Peyer's patch (tissue), 4 donors: Measurements from ENCODE around the gene CD63. TPM values are rescaled to one million over a fixed set of nuclear protein-coding genes. Genes with fewer than 3 reads are reported as not detected.
A peak's percentile ranks its signal among the peaks of the same experiment; 100 is the strongest.

Source experiments
- DNase-seq, 3 donors: peaks; one replicate each; pipeline ENCODE4 v3.0.0-alpha.2; 2017 to 2019
- H3K27ac ChIP-seq, 4 donors: fragments of 200-600 bp; sonication (generic); one replicate each; pipeline ENCODE4 v1.5.1; 2016 to 2019
- H3K27me3 ChIP-seq, 2 donors: fragments of 200-600 bp; sonication (generic); one replicate each; pipeline ENCODE4 v1.5.1; 2019
- H3K36me3 ChIP-seq, 3 donors: fragments of 200-600 bp; sonication (generic); one replicate each; pipeline ENCODE4 v1.5.1; 2016 to 2019
- H3K4me1 ChIP-seq, 4 donors: fragments of 200-600 bp; sonication (generic); one replicate each; pipeline ENCODE4 v1.5.1; 2016 to 2019
- H3K4me3 ChIP-seq, 4 donors: fragments of 200-600 bp; sonication (generic); 1 replicate in 3 of 4; 2 replicates in 1 of 4; pipeline ENCODE4 v1.5.1; 2016 to 2019; ENCODE audit warnings: mild to moderate bottlenecking in 1 of 4
- H3K9me3 ChIP-seq, 4 donors: fragments of 200-600 bp; sonication (generic); one replicate each; pipeline ENCODE4 v1.5.1; 2016 to 2019; ENCODE audit warnings: mild to moderate bottlenecking in 1 of 4
- POLR2A ChIP-seq, 2 donors: fragments of 450-650 bp; IDR thresholded peaks; one replicate each; pipeline ENCODE4 v1.5.1; 2017; ENCODE audit warnings: antibody characterized with exemption in 2 of 2, mild to moderate bottlenecking in 2 of 2, moderate library complexity in 2 of 2
- total RNA-seq, 4 donors: library from RNA; depleted of rRNA; stranded (reverse); fragments of >200 nt; gene quantifications; one replicate each; pipeline ENCODE4 v1.1.0, GENCODE V29; 2016
- TF ChIP-seq, protein P1 (sequence below), 6 experiments: fragments of 450-650 bp in 4 of 6; fragments of 200-600 bp in 2 of 6; sonication (generic) in 1 of 6; IDR thresholded peaks; one replicate each; pipeline ENCODE4 v1.5.1; 2017 to 2019; ENCODE audit warnings: antibody characterized with exemption in 6 of 6, mild to moderate bottlenecking in 3 of 6, moderate library complexity in 1 of 6

Gene CD63
- total RNA-seq, 4 donors from 2014 or later = 139 to 433 (median 351) TPM

DNA sequence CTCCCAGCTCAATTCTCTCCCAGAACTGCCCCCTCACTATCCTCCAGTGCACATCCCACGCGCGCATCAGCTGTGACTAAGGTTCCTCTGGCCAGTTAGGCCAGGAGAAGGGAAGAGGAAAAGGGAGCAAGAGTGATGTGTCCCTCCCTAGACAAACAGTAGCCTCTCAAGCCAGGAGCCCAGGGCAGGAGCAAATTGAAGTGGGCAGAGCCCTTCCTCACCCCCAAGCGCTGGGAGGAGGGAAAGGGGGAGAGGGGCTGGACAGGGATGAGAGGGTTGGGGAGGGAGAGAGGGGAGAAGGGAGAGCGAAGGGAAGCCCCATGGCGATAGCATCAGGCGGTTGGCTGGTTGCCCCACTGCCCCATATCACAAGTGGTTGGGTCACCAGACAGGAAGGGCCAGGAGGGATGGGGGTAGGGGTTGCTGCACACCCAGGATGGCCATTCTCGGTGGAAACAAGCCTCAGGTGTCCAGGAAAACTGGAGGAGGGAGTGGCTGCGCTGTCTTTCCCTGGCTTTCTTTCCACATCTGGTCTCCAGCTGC is 1.1 kb downstream of the CD63 start:
- TF ChIP-seq, protein P1, sequence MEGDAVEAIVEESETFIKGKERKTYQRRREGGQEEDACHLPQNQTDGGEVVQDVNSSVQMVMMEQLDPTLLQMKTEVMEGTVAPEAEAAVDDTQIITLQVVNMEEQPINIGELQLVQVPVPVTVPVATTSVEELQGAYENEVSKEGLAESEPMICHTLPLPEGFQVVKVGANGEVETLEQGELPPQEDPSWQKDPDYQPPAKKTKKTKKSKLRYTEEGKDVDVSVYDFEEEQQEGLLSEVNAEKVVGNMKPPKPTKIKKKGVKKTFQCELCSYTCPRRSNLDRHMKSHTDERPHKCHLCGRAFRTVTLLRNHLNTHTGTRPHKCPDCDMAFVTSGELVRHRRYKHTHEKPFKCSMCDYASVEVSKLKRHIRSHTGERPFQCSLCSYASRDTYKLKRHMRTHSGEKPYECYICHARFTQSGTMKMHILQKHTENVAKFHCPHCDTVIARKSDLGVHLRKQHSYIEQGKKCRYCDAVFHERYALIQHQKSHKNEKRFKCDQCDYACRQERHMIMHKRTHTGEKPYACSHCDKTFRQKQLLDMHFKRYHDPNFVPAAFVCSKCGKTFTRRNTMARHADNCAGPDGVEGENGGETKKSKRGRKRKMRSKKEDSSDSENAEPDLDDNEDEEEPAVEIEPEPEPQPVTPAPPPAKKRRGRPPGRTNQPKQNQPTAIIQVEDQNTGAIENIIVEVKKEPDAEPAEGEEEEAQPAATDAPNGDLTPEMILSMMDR (IDR thresholded peaks at IDR 0.05) = peak in 1 of 6 experiments; percentile 4
- TF ChIP-seq POLR2A (IDR thresholded peaks at IDR 0.05) = no peak
- no peaks in the 10 kb centered on the region for H3K27me3 ChIP-seq
- peaks cover 3 to 56% (median 18%) of the 10 kb centered on the region in 4 donors for H3K4me1 ChIP-seq
- peaks cover 0 to 38% (median 0%) of the 10 kb centered on the region in 3 donors for H3K36me3 ChIP-seq
- peak overlapping the region; percentile 94 to 99 (median 98) for H3K27ac ChIP-seq
- peak in 1 of 3 donors; percentile 70 for DNase-seq
- H3K9me3 ChIP-seq = no peaks in the 10 kb centered on the region
- peak overlapping the region; percentile 89 to 96 (median 94) for H3K4me3 ChIP-seq

DNA sequence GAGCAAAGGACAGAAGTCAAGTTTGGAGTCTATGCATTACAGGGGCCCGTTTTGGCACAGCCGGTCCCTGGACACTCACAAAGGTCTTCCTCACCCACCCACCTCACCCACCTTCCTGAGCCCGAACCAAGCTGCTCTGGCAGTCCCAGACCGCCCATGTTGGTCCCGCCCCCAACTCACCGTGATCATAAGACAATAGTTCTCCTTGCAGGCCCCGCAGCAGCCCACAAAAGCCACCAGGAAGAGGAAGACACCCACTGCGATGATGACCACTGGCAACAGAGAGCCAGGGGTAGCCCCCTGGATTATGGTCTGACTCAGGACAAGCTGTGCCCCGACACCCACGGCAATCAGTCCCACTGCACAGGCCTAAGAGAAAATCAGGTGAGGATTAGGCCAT is 1.8 kb downstream of the CD63 start:
- Histone ChIP-seq H3K4me3 (peak overlapping the region in 3 of 4 donors; percentile 89 to 95 (median 93)), H3K27me3 (no peaks in the 10 kb centered on the region), H3K27ac (peak overlapping the region; percentile 94 to 99 (median 98)), H3K4me1 (peaks cover 3 to 61% (median 18%) of the 10 kb centered on the region in 4 donors), H3K36me3 (peaks cover 0 to 38% (median 0%) of the 10 kb centered on the region in 3 donors), H3K9me3 (no peaks in the 10 kb centered on the region)
- peak in 1 of 3 donors; percentile 50 for DNase-seq
- TF ChIP-seq, protein P1 (IDR thresholded peaks at IDR 0.05) = no peak
- TF ChIP-seq POLR2A (IDR thresholded peaks at IDR 0.05) = no peak

DNA sequence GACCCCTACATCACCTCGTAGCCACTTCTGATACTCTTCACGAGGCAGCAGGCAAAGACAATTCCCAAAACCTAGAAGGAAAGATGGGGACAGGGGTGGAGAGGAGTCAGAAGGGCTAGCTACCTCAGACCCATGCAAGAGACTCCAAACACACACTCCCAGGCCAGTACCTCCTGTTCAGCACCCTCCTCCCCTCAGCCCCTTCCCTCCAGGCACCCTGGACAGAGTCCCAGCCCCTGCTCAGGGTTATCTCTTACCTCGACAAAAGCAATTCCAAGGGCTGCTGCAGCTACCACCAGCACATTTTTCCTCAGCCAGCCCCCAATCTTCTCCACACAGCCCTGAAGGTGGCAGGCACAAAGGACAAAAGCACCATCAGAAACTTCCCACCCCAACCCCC is 3.3 kb downstream of the CD63 start:
- no peak overlapping the region for H3K4me3 ChIP-seq
- peaks cover 3 to 67% (median 20%) of the 10 kb centered on the region in 4 donors for H3K4me1 ChIP-seq
- DNase-seq = no peak
- H3K27ac ChIP-seq = no peak overlapping the region
- TF ChIP-seq POLR2A (IDR thresholded peaks at IDR 0.05) = no peak
- TF ChIP-seq, protein P1 (IDR thresholded peaks at IDR 0.05) = no peak
- H3K27me3 ChIP-seq = no peaks in the 10 kb centered on the region
- no peaks in the 10 kb centered on the region for H3K9me3 ChIP-seq
- peaks cover 0 to 38% (median 0%) of the 10 kb centered on the region in 3 donors for H3K36me3 ChIP-seq

DNA sequence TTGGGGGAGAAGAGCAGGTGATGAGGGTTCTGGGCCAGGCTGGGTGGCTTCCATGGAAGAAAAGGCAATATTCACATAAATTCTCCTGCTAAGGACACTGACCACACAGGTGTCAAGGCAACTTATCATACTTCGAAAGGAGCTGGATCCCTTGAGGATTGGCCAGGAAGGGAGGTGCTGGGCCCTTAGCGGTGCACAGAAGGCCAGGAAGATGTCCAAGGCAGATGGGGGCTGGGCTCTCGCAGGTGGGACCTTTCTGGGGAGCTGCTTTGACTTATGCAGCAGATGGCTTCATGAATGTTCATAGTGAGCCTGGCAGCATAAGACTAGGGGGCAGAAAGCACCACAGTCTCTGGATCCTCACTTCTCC is 3.9 kb downstream of the CD63 start:
- no peak for DNase-seq
- TF ChIP-seq POLR2A (IDR thresholded peaks at IDR 0.05) = no peak
- TF ChIP-seq, protein P1 (IDR thresholded peaks at IDR 0.05) = peak in 1 of 6 experiments; percentile 1
- Histone ChIP-seq H3K4me3 (no peak overlapping the region), H3K27ac (peak overlapping the region in 3 of 4 donors; percentile 7 to 48 (median 13)), H3K36me3 (peaks cover 0 to 38% (median 0%) of the 10 kb centered on the region in 3 donors), H3K27me3 (no peaks in the 10 kb centered on the region), H3K9me3 (no peaks in the 10 kb centered on the region), H3K4me1 (peaks cover 4 to 66% (median 16%) of the 10 kb centered on the region in 4 donors)

DNA sequence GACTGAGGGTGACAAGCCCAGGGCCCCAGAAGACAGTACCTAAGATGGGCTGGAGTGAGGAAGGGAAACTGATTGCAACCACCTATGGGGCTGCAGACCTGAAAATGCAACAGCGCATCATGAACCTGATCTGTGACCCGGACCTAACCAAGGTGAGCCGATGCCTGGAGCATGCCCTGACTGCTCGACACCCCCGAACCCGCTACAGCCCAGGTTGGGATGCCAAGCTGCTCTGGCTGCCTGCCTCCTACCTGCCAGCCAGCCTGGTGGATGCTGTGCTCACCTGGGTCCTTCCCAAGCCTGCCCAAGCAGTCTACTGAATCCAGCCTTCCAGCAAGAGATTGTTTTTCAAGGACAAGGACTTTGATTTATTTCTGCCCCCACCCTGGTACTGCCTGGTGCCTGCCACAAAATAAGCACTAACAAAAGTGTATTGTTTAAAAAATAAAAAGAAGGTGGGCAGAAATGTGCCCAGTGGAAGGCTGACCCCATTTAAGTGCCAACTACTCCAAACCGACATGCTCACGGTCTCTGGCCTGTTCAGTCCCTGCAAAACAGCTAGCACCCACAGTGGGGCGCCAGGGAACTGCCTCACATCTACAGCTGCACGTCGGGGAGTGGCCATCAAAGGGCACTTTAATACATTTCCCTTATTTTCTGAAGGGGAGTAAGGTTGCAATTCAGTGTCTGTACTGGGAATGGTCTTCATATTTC is 4.4 kb downstream of the CD63 start:
- Histone ChIP-seq H3K27me3 (no peaks in the 10 kb centered on the region), H3K36me3 (peaks cover 0 to 38% (median 0%) of the 10 kb centered on the region in 3 donors), H3K27ac (peak overlapping the region in 3 of 4 donors; percentile 7 to 48 (median 13)), H3K4me3 (no peak overlapping the region), H3K9me3 (no peaks in the 10 kb centered on the region), H3K4me1 (peaks cover 9 to 71% (median 18%) of the 10 kb centered on the region in 4 donors)
- no peak for TF ChIP-seq POLR2A (IDR thresholded peaks at IDR 0.05)
- TF ChIP-seq, protein P1 (IDR thresholded peaks at IDR 0.05) = peak; percentile 37 to 81 (median 68)
- DNase-seq = peak; percentile 80 to 91 (median 85)
